Prostate gland (tissue), 2 donors: ENCODE measurements around the gene CCDC34. TPM values are rescaled to one million over a fixed set of nuclear protein-coding genes. Genes with fewer than 3 reads are reported as not detected.

Experiments
- DNase-seq: peaks from one replicate; pipeline ENCODE4 v3.0.0-alpha.2; 2019; ENCODE audit warnings: low spot score
- H3K27ac ChIP-seq, 2 donors: fragments of 200-600 bp; sonication (generic); 2 replicates each; pipeline ENCODE4 v1.5.1; 2017 to 2019
- H3K27me3 ChIP-seq: fragments of 200-600 bp; sonication (generic); replicated peaks from 2 replicates; pipeline ENCODE4 v1.5.1; 2019; ENCODE audit not compliant: insufficient read depth
- H3K36me3 ChIP-seq, 2 donors: fragments of 200-600 bp; sonication (generic); 1 replicate in 1 of 2; 2 replicates in 1 of 2; pipeline versions ENCODE4 v1.5.1 to v1.8.1; 2017 to 2019
- H3K4me1 ChIP-seq: fragments of 200-600 bp; sonication (generic); replicated peaks from 2 replicates; pipeline ENCODE4 v1.5.1; 2019
- H3K4me3 ChIP-seq, 2 donors: fragments of 200-600 bp; sonication (generic); 2 replicates each; pipeline ENCODE4 v1.5.1; 2017 to 2019
- H3K9me3 ChIP-seq: fragments of 200-600 bp; sonication (generic); 2 replicates; pipeline ENCODE4 v1.5.1; 2017
- POLR2A ChIP-seq: fragments of 450-650 bp; IDR thresholded peaks from one replicate; pipeline ENCODE4 v1.6.1; 2016; ENCODE audit warnings: antibody characterized with exemption, mild to moderate bottlenecking
- POLR2AphosphoS5 ChIP-seq: sonication (generic); formaldehyde crosslinking; IDR thresholded peaks from one replicate; pipeline ENCODE4 v1.6.1; 2017; ENCODE audit warnings: antibody characterized with exemption
- WGBS: methylation state at CpG from one replicate; pipeline ENCODE4 v1.1.5; 2018; 5-methylcytosine and 5-hydroxymethylcytosine counted together
- intact Hi-C: fragments of 100-400 bp; cut with DNase I; formaldehyde crosslinking; loops from one replicate; pipeline ENCODE4 v1.14.2; 2022
- total RNA-seq, 2 donors: library from RNA; depleted of rRNA; stranded (reverse); fragments of >200 nt; gene quantifications; one replicate each; pipeline ENCODE4 v1.1.0, GENCODE V29; 2016
- TF ChIP-seq, protein P1 (sequence below), 4 experiments: fragments of 200-600 bp in 2 of 4; fragments of 450-650 bp in 2 of 4; sonication (generic) in 2 of 4; IDR thresholded peaks; 1 replicate in 3 of 4; 2 replicates in 1 of 4; pipeline ENCODE4 v1.5.1; 2016 to 2019; ENCODE audit warnings: antibody characterized with exemption in 4 of 4, mild to moderate bottlenecking in 2 of 4, moderate library complexity in 2 of 4

The CCDC34 gene
- total RNA-seq, 2 donors from 2014 or later, result 5.7 to 6.7 TPM

GRCh38 chr11:27381238-27381666, 18.2 kb upstream of the CCDC34 start:
- no peak overlapping the region for H3K4me3 ChIP-seq
- H3K27me3 ChIP-seq, result no peaks in the 10 kb centered on the region
- no peaks in the 10 kb centered on the region for H3K4me1 ChIP-seq
- DNase-seq, result no peak
- H3K27ac ChIP-seq, result no peak overlapping the region
- no peak for TF ChIP-seq POLR2A
- TF ChIP-seq POLR2AphosphoS5, result no peak
- TF ChIP-seq, protein P1, sequence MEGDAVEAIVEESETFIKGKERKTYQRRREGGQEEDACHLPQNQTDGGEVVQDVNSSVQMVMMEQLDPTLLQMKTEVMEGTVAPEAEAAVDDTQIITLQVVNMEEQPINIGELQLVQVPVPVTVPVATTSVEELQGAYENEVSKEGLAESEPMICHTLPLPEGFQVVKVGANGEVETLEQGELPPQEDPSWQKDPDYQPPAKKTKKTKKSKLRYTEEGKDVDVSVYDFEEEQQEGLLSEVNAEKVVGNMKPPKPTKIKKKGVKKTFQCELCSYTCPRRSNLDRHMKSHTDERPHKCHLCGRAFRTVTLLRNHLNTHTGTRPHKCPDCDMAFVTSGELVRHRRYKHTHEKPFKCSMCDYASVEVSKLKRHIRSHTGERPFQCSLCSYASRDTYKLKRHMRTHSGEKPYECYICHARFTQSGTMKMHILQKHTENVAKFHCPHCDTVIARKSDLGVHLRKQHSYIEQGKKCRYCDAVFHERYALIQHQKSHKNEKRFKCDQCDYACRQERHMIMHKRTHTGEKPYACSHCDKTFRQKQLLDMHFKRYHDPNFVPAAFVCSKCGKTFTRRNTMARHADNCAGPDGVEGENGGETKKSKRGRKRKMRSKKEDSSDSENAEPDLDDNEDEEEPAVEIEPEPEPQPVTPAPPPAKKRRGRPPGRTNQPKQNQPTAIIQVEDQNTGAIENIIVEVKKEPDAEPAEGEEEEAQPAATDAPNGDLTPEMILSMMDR (IDR thresholded peaks at IDR 0.05), result no peak
- WGBS, result 87% methylated on average over 5 of the region's 5 CpGs
- intact Hi-C loops, result no loop called here
- no peaks in the 10 kb centered on the region for H3K9me3 ChIP-seq
- H3K36me3 ChIP-seq, result no peaks in the 10 kb centered on the region

DNA sequence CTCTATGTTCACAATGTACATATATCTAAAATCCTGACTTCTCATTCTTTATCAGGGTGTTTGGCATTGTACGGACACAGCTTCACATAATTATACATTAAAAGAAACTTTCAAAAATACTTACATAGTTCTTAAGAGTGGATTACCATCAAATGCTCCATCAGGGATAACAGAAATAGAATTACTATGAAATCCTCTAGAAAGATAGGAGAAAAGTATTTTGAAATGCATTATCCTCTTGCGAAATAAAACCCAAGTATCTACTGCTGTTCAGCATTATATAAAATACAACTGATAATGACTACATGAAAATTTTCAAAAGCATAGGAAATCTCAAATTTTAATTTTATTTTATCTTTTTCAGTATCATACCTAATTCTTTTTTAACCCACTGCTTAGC, 17.8 kb upstream of the CCDC34 start:
- Histone ChIP-seq H3K9me3 (no peaks in the 10 kb centered on the region), H3K36me3 (no peaks in the 10 kb centered on the region), H3K27ac (no peak overlapping the region), H3K4me1 (no peaks in the 10 kb centered on the region), H3K27me3 (no peaks in the 10 kb centered on the region), H3K4me3 (no peak overlapping the region)
- intact Hi-C loops, result no loop called here
- TF ChIP-seq, protein P1 (IDR thresholded peaks at IDR 0.05), result peak in 1 of 4 experiments; percentile 9
- no peak for TF ChIP-seq POLR2A
- no peak for DNase-seq
- 98% methylated on average over 2 of the region's 2 CpGs for WGBS

GRCh38 chr11:27379449-27379848, 16.4 kb upstream of the CCDC34 start:
- Histone ChIP-seq H3K27me3 (no peaks in the 10 kb centered on the region), H3K4me1 (no peaks in the 10 kb centered on the region), H3K9me3 (no peaks in the 10 kb centered on the region), H3K27ac (no peak overlapping the region), H3K4me3 (no peak overlapping the region), H3K36me3 (no peaks in the 10 kb centered on the region)
- WGBS, result 80% methylated on average over 3 of the region's 3 CpGs
- intact Hi-C loops, result no loop called here
- no peak for DNase-seq
- TF ChIP-seq POLR2A (no peak), POLR2AphosphoS5 (no peak)
- TF ChIP-seq, protein P1 (IDR thresholded peaks at IDR 0.05), result no peak

DNA sequence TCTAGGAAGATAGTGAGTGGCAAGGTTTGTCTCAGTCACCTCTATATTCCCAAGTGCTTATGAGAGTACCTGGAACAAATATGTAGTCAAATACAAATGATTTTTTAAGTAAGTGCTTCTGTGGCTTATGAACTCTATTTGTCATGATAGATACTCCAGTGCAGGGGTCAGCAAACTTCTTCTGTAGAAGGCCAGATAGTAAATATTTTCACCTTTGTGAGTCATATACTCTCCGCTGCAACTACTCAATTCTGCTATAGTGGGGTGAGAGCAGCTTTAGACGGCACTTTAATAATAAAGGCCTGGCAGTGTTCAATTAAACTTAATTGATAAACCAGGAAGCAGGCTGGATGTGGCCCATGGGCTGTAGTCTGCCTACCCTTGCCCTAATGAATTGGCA, 12.4 kb upstream of the CCDC34 start:
- Histone ChIP-seq H3K9me3 (no peaks in the 10 kb centered on the region), H3K4me3 (no peak overlapping the region), H3K4me1 (no peaks in the 10 kb centered on the region), H3K27me3 (no peaks in the 10 kb centered on the region), H3K36me3 (no peaks in the 10 kb centered on the region), H3K27ac (no peak overlapping the region)
- no peak for DNase-seq
- WGBS, result 95% methylated on average over 2 of the region's 2 CpGs
- TF ChIP-seq, protein P1 (IDR thresholded peaks at IDR 0.05), result no peak
- TF ChIP-seq POLR2A (no peak), POLR2AphosphoS5 (no peak)
- intact Hi-C loops, result no loop called here

- WGBS, result 72% methylated on average over 6 of the region's 6 CpGs
- TF ChIP-seq POLR2AphosphoS5, result no peak
- TF ChIP-seq POLR2A, result no peak
- TF ChIP-seq, protein P1 (IDR thresholded peaks at IDR 0.05), result no peak
- H3K4me3 ChIP-seq, result no peak overlapping the region
These were observed 11.0 kb upstream of the CCDC34 start for GRCh38 chr11:27373856-27374602.

More at GRCh38 chr11:27373856-27374602, 11.0 kb upstream of the CCDC34 start:
- H3K36me3 ChIP-seq, result no peaks in the 10 kb centered on the region
- H3K4me1 ChIP-seq, result no peaks in the 10 kb centered on the region
- intact Hi-C loops, result no loop called here
- H3K9me3 ChIP-seq, result no peaks in the 10 kb centered on the region
- DNase-seq, result no peak
- H3K27ac ChIP-seq, result no peak overlapping the region
- no peaks in the 10 kb centered on the region for H3K27me3 ChIP-seq
